ENCODE data around the gene ERVW-1. TPM values are rescaled to one million over a fixed set of nuclear protein-coding genes. Genes with fewer than 3 reads are reported as not detected.
"Not testable (repeated sequence)": the region's sequence is repeated elsewhere in the genome, so short reads cannot be mapped to it uniquely, and the experiment has no call there.

Gene ERVW-1
- total RNA-seq, 1 experiment from 2014 or later = not detected

- Histone ChIP-seq H3K36me3 (peaks cover 10% of the 10 kb centered on the region), H3K4me1 (replicated peaks) (no peaks in the 10 kb centered on the region)
- DNase-seq (ENCODE audit: low read depth in 1 of 2, low spot score in 2 of 2) = no peak
Observed at GRCh38 chr7:92485267-92485892, 7.6 kb upstream of the ERVW-1 start.

GRCh38 chr7:92484226-92484625, 6.5 kb upstream of the ERVW-1 start:
- H3K36me3 ChIP-seq = peaks cover 10% of the 10 kb centered on the region
- not testable (repeated sequence) for H3K9me3 ChIP-seq (replicated peaks); DNase-seq (ENCODE audit: low read depth in 1 of 2, low spot score in 2 of 2); H3K27ac ChIP-seq; H3K4me1 ChIP-seq (replicated peaks); H3K27me3 ChIP-seq (replicated peaks); H3K4me3 ChIP-seq

More at GRCh38 chr7:92485267-92485892, 7.6 kb upstream of the ERVW-1 start:
- no peaks in the 10 kb centered on the region for H3K27me3 ChIP-seq (replicated peaks)
- H3K4me3 ChIP-seq = no peak overlapping the region
- no peak overlapping the region for H3K27ac ChIP-seq
- H3K9me3 ChIP-seq (replicated peaks) = no peaks in the 10 kb centered on the region

DNA sequence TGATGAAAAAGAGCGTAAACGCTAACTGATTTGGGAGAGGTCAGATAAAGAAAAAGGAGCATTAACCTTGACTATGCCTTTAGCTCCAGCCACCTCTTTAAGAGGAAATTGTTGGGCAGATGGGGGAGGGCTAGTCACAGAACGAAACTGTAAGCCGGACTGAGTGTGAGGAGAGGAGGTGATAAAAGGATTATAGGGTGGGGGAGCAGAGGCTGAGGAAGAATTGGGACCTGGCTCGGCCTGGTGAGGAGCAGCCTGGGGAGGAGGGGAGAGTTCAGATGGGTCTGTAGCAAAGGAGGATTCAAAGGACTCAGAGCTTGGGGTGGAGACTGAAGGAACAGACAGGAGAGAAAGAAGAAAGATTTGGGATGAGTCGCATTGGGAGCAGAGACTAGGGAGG, 5.9 kb upstream of the ERVW-1 start:
- H3K4me3 ChIP-seq; H3K9me3 ChIP-seq (replicated peaks); H3K4me1 ChIP-seq (replicated peaks); DNase-seq (ENCODE audit: low read depth in 1 of 2, low spot score in 2 of 2); H3K27ac ChIP-seq; H3K27me3 ChIP-seq (replicated peaks): not testable (repeated sequence)
- H3K36me3 ChIP-seq = peaks cover 10% of the 10 kb centered on the region

- not testable (repeated sequence) for H3K27ac ChIP-seq; H3K4me3 ChIP-seq; H3K27me3 ChIP-seq (replicated peaks); H3K4me1 ChIP-seq (replicated peaks); H3K9me3 ChIP-seq (replicated peaks); H3K36me3 ChIP-seq; DNase-seq (ENCODE audit: low read depth in 1 of 2, low spot score in 2 of 2)
Observed at GRCh38 chr7:92479146-92479545, 1.4 kb upstream of the ERVW-1 start.

- Histone ChIP-seq H3K9me3 (replicated peaks) (no peaks in the 10 kb centered on the region), H3K27me3 (replicated peaks) (no peaks in the 10 kb centered on the region), H3K27ac (no peak overlapping the region), H3K36me3 (no peaks in the 10 kb centered on the region), H3K4me1 (replicated peaks) (no peaks in the 10 kb centered on the region), H3K4me3 (no peak overlapping the region)
- no peak for DNase-seq (ENCODE audit: low read depth in 1 of 2, low spot score in 2 of 2)
Observed at GRCh38 chr7:92478711-92479110, 965 bp upstream of the ERVW-1 start.

- no peaks in the 10 kb centered on the region for H3K36me3 ChIP-seq
Observed at GRCh38 chr7:92478095-92478494, 349 bp upstream of the ERVW-1 start.

GRCh38 chr7:92475851-92476590, 1.7 kb downstream of the ERVW-1 start:
- not testable (repeated sequence) for H3K4me1 ChIP-seq (replicated peaks); H3K4me3 ChIP-seq; H3K27me3 ChIP-seq (replicated peaks); H3K27ac ChIP-seq; H3K36me3 ChIP-seq; H3K9me3 ChIP-seq (replicated peaks); DNase-seq (ENCODE audit: low read depth in 1 of 2, low spot score in 2 of 2)

More at GRCh38 chr7:92478095-92478494, 349 bp upstream of the ERVW-1 start:
- no peaks in the 10 kb centered on the region for H3K9me3 ChIP-seq (replicated peaks)
- no peak overlapping the region for H3K4me3 ChIP-seq
- no peak for DNase-seq (ENCODE audit: low read depth in 1 of 2, low spot score in 2 of 2)
- no peaks in the 10 kb centered on the region for H3K27me3 ChIP-seq (replicated peaks)
- H3K27ac ChIP-seq = no peak overlapping the region
- no peaks in the 10 kb centered on the region for H3K4me1 ChIP-seq (replicated peaks)

GRCh38 chr7:92475261-92475770, 2.4 kb downstream of the ERVW-1 start:
- H3K27ac ChIP-seq; H3K27me3 ChIP-seq (replicated peaks); DNase-seq (ENCODE audit: low read depth in 1 of 2, low spot score in 2 of 2); H3K4me3 ChIP-seq; H3K36me3 ChIP-seq; H3K4me1 ChIP-seq (replicated peaks); H3K9me3 ChIP-seq (replicated peaks): not testable (repeated sequence)

DNA sequence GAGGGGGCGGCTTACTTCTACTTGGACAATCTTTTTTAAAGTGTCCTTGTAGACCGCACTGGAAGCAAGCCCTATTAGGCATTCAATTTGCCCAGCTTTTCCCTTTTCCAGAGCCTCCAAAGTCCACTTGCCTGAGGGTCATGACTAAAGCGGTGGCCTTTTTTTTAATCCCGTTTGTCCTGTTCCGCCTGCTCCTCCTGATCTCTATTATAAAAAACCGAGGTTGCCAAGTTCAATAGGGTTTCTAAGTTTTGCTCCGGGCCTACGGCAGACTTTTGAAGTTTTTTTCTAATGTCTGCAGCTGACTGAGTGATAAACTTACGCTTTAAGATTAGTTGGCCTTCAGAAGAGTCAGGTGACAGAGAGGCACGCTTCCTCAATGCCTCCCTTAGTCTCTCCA, 3.8 kb downstream of the ERVW-1 start:
- H3K4me3 ChIP-seq; H3K4me1 ChIP-seq (replicated peaks); DNase-seq (ENCODE audit: low read depth in 1 of 2, low spot score in 2 of 2); H3K27ac ChIP-seq; H3K27me3 ChIP-seq (replicated peaks); H3K36me3 ChIP-seq; H3K9me3 ChIP-seq (replicated peaks): not testable (repeated sequence)

DNA sequence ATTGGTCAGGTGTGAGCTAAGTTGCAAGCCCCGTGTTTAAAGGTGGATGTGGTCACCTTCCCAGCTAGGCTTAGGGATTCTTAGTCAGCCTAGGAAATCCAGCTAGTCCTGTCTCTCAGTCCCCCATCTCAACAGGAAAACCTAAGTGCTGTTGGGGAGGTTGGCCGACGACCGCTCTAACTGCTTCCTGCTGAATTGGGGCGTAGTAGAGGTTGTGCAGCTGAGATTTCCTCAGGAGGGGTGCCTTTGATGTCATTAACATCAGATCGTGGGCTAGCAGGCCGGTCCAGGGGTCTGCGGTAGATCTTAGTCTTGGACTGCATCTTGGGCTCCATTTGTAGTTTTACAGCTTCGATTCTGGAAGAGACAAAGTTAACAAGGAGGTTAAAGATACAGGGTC, 9.2 kb downstream of the ERVW-1 start:
- not testable (repeated sequence) for H3K27me3 ChIP-seq (replicated peaks); DNase-seq (ENCODE audit: low read depth in 1 of 2, low spot score in 2 of 2); H3K27ac ChIP-seq; H3K9me3 ChIP-seq (replicated peaks); H3K4me3 ChIP-seq; H3K4me1 ChIP-seq (replicated peaks); H3K36me3 ChIP-seq

- Histone ChIP-seq H3K27me3 (replicated peaks) (no peaks in the 10 kb centered on the region), H3K9me3 (replicated peaks) (no peaks in the 10 kb centered on the region), H3K36me3 (no peaks in the 10 kb centered on the region), H3K4me3 (no peak overlapping the region), H3K27ac (no peak overlapping the region), H3K4me1 (replicated peaks) (no peaks in the 10 kb centered on the region)
- no peak for DNase-seq (ENCODE audit: low read depth in 1 of 2, low spot score in 2 of 2)
Observed at GRCh38 chr7:92466682-92467081, 11.1 kb downstream of the ERVW-1 start.

- Histone ChIP-seq H3K9me3 (replicated peaks) (no peaks in the 10 kb centered on the region), H3K4me3 (no peak overlapping the region)
Observed at GRCh38 chr7:92464515-92464914, 13.2 kb downstream of the ERVW-1 start.

GRCh38 chr7:92462560-92462959, 15.2 kb downstream of the ERVW-1 start:
- Histone ChIP-seq H3K4me3 (no peak overlapping the region), H3K36me3 (0 out of 2 replicates have a peak, but pooled peaks cover 5% of the 10 kb centered on the region), H3K9me3 (replicated peaks) (no peaks in the 10 kb centered on the region), H3K4me1 (replicated peaks) (no peaks in the 10 kb centered on the region), H3K27ac (no peak overlapping the region), H3K27me3 (replicated peaks) (no peaks in the 10 kb centered on the region)
- DNase-seq (ENCODE audit: low read depth in 1 of 2, low spot score in 2 of 2) = no peak

More at GRCh38 chr7:92464515-92464914, 13.2 kb downstream of the ERVW-1 start:
- H3K4me1 ChIP-seq (replicated peaks) = no peaks in the 10 kb centered on the region
- no peak for DNase-seq (ENCODE audit: low read depth in 1 of 2, low spot score in 2 of 2)
- no peaks in the 10 kb centered on the region for H3K27me3 ChIP-seq (replicated peaks)
- H3K27ac ChIP-seq = no peak overlapping the region
- no peaks in the 10 kb centered on the region for H3K36me3 ChIP-seq
